ENCODE measurements around the gene PRKD2.

PRKD2 gene

DNA sequence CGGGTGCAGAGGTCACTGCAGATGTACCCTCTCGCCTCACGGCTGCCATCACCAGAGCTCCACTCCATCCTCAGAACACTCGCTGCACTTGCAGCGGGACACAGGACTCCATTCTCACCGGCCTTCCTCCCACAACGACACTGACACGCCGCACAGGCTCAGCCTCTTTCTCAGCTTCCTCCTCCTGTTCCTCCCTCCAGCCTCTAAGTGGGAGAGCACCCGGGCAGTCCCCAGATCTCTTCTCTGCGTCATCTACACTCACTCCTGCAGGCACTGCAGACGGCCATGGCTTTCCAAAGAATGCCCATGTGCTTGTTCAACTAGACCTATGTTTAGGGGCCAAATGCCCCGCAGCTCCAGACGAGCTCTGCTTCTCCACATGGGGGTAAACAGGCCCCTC, 14.7 kb upstream of the PRKD2 start:
- H3K36me3 ChIP-seq (replicated peaks), result peaks cover 70% of the 10 kb centered on the region
- no peak overlapping the region for H3K4me3 ChIP-seq (ENCODE audit: low read depth, low read length)
- H3K27ac ChIP-seq, result peak overlapping the region; percentile 86
- no peaks in the 10 kb centered on the region for H3K27me3 ChIP-seq (replicated peaks)
- TF ChIP-seq, protein P1, sequence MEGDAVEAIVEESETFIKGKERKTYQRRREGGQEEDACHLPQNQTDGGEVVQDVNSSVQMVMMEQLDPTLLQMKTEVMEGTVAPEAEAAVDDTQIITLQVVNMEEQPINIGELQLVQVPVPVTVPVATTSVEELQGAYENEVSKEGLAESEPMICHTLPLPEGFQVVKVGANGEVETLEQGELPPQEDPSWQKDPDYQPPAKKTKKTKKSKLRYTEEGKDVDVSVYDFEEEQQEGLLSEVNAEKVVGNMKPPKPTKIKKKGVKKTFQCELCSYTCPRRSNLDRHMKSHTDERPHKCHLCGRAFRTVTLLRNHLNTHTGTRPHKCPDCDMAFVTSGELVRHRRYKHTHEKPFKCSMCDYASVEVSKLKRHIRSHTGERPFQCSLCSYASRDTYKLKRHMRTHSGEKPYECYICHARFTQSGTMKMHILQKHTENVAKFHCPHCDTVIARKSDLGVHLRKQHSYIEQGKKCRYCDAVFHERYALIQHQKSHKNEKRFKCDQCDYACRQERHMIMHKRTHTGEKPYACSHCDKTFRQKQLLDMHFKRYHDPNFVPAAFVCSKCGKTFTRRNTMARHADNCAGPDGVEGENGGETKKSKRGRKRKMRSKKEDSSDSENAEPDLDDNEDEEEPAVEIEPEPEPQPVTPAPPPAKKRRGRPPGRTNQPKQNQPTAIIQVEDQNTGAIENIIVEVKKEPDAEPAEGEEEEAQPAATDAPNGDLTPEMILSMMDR (IDR thresholded peaks at IDR 0.05; ENCODE audit: low read depth, low read length, missing control alignments), result no peak
- DNase-seq, result peak; percentile 51
- in situ Hi-C loops (cut with HindIII; ENCODE audit: low pct_ligation_motif_present, low sequenced_read_pairs), result no loop called here

DNA sequence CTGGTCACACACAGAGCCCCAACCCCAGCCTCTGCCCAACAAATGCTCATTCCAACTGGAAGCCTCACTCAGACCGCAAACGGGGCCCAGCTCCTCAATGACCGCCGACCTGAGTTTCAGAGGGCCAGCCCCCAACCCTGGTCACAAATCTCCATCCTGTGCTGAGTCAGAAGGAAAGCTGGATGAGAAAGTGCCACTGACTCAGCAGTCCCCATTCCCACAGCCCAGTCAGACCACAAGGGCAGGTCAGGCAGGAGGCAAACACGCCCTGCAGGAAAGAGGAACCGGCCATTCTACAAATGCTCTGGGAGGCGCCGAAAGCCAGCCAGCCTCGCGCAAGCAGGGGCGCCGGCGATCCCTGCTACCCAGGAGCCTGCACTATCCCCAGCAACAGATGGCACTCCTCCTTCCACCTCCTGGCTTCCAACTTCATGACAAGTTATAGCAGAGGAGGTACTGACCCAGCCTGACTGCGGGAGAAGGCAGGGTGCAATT, 14.1 kb upstream of the PRKD2 start:
- Histone ChIP-seq H3K36me3 (replicated peaks) (peaks cover 73% of the 10 kb centered on the region), H3K27ac (peak overlapping the region; percentile 86), H3K4me3 (ENCODE audit: low read depth, low read length) (peak overlapping the region; percentile 9), H3K27me3 (replicated peaks) (no peaks in the 10 kb centered on the region)
- in situ Hi-C loops (cut with HindIII; ENCODE audit: low pct_ligation_motif_present, low sequenced_read_pairs), result no loop called here
- peak; percentile 96 for DNase-seq
- TF ChIP-seq, protein P1 (IDR thresholded peaks at IDR 0.05; ENCODE audit: low read depth, low read length, missing control alignments), result no peak

DNA sequence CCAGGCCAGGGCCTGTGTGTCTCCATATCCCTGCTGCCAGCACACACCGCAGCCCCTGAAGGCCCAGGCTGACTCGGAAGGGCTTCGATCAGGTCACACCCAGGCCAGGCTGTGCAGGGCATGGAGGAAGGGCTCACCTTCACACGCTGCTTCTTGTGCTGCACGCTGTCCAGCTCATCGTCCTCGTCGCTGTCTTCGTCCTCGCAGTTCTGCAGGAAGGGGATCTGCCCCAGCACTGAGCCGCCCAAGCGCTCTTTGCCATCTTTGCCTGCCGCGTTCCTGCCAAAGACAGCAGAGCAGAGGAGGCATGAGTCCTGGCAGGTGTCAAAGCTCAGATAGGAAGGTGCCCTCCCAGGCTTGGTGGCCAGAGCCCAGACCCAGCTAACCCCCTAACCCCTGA, 13.7 kb upstream of the PRKD2 start:
- in situ Hi-C loops (cut with HindIII; ENCODE audit: low pct_ligation_motif_present, low sequenced_read_pairs), result no loop called here
- Histone ChIP-seq H3K27me3 (replicated peaks) (no peaks in the 10 kb centered on the region), H3K4me3 (ENCODE audit: low read depth, low read length) (no peak overlapping the region), H3K27ac (peak overlapping the region; percentile 86), H3K36me3 (replicated peaks) (peaks cover 74% of the 10 kb centered on the region)
- TF ChIP-seq, protein P1 (IDR thresholded peaks at IDR 0.05; ENCODE audit: low read depth, low read length, missing control alignments), result no peak
- DNase-seq, result no peak

DNA sequence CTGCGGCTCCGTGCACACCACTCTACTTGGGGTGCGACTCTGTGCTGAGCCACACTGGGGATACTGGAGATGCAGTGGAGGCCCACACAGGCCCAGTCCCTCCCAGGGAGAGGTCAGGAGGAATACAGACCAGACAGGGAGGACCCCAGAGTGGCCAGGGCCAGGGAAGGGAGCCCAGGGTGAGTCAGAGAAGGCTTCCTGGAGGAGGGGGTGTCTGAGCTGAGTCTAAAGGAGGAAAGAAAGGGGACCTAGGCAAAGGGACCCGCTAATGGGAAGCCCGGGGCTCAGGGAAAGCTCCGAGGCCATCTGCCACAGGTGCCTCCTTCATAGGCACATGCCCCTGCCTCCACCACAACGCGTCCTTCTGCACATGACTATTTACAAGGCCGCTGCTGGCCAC, 13.3 kb upstream of the PRKD2 start:
- H3K27me3 ChIP-seq (replicated peaks), result no peaks in the 10 kb centered on the region
- H3K4me3 ChIP-seq (ENCODE audit: low read depth, low read length), result no peak overlapping the region
- in situ Hi-C loops (cut with HindIII; ENCODE audit: low pct_ligation_motif_present, low sequenced_read_pairs), result no loop called here
- TF ChIP-seq, protein P1 (IDR thresholded peaks at IDR 0.05; ENCODE audit: low read depth, low read length, missing control alignments), result no peak
- H3K36me3 ChIP-seq (replicated peaks), result peaks cover 76% of the 10 kb centered on the region
- peak overlapping the region; percentile 86 for H3K27ac ChIP-seq
- DNase-seq, result no peak

DNA sequence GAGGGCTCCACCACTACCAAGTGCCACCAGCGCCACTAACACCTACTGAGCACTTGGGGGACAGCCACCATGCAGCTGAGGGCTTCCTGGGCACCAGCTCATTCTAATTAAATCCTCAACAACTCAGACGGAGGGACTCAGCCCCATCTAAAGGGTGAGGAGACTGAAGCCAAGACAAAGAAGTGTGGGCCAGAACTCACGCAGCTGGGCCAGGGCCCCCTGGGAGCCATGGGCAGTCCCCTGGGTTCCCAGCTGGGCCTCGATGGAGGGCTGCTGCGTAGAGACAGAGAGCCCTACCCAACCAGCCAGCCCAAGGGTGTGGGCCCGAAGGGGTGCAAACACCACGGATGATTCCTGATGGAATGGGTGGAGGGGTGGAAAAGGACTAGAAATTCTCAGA, 12.8 kb upstream of the PRKD2 start:
- H3K36me3 ChIP-seq (replicated peaks), result peaks cover 78% of the 10 kb centered on the region
- no peaks in the 10 kb centered on the region for H3K27me3 ChIP-seq (replicated peaks)
- in situ Hi-C loops (cut with HindIII; ENCODE audit: low pct_ligation_motif_present, low sequenced_read_pairs), result no loop called here
- H3K4me3 ChIP-seq (ENCODE audit: low read depth, low read length), result no peak overlapping the region
- DNase-seq, result no peak
- TF ChIP-seq, protein P1 (IDR thresholded peaks at IDR 0.05; ENCODE audit: low read depth, low read length, missing control alignments), result no peak
- H3K27ac ChIP-seq, result peak overlapping the region; percentile 86

DNA sequence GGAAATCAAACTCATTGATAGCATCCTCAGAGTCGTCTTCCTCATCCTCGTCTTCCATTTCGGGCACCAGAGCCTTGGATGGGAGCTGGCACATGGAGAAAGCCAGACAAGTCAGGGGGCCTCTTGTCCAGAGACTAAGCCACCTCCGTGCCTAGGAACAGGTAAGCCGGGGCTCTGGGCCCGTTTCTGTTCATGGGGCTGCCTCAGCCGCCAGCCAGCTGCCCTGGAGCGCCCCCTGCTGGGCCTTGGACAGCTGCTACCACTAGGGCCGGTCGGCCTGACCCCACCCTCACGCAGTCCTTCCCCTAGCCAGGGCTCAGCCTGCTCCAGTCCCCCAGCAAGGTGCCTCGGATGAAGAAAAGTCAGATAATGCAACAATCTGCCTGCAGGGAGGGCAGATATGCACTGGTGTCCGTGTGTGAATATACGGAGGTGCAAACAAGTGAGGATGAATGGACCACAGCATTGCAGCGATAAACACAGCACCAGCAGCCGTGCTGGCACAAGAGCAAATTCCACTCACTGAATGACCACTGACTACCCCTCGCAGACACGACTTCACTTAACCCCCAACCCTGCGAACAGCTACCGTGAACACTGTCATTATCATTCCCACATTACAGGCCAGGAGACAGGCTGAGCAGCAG, 11.9 kb upstream of the PRKD2 start:
- Histone ChIP-seq H3K36me3 (replicated peaks) (peaks cover 81% of the 10 kb centered on the region), H3K27ac (no peak overlapping the region), H3K4me3 (ENCODE audit: low read depth, low read length) (no peak overlapping the region), H3K27me3 (replicated peaks) (no peaks in the 10 kb centered on the region)
- DNase-seq, result peak; percentile 43
- in situ Hi-C loops (cut with HindIII; ENCODE audit: low pct_ligation_motif_present, low sequenced_read_pairs), result no loop called here
- TF ChIP-seq, protein P1 (IDR thresholded peaks at IDR 0.05; ENCODE audit: low read depth, low read length, missing control alignments), result peak; percentile 98
